Vagina (tissue), 2 donors: ENCODE data around the gene PMIS2. TPM values are rescaled to one million over a fixed set of nuclear protein-coding genes. Genes with fewer than 3 reads are reported as not detected.

Source experiments
- DNase-seq, 2 donors: peaks; one replicate each; pipeline ENCODE4 v3.0.0-alpha.2; 2017; ENCODE audit errors: extremely low spot score in 2 of 2
- H3K27ac ChIP-seq: fragments of 200-600 bp; sonication (generic); one replicate; pipeline ENCODE4 v1.5.1; 2019
- H3K27me3 ChIP-seq: fragments of 200-600 bp; sonication (generic); one replicate; pipeline ENCODE4 v1.5.1; 2019
- H3K36me3 ChIP-seq, 2 donors: fragments of 200-600 bp; sonication (generic); one replicate each; pipeline ENCODE4 v1.5.1; 2017 to 2019
- H3K4me1 ChIP-seq: fragments of 200-600 bp; sonication (generic); one replicate; pipeline ENCODE4 v1.5.1; 2019
- H3K4me3 ChIP-seq, 2 donors: fragments of 200-600 bp; sonication (generic); 1 replicate in 1 of 2; 2 replicates in 1 of 2; pipeline ENCODE4 v1.5.1; 2016 to 2019
- H3K9me3 ChIP-seq: fragments of 200-600 bp; sonication (generic); one replicate; pipeline ENCODE4 v1.5.1; 2019
- POLR2A ChIP-seq, 2 donors: fragments of 450-650 bp; IDR thresholded peaks; one replicate each; pipeline ENCODE4 v1.6.1; 2017; ENCODE audit warnings: antibody characterized with exemption in 2 of 2, mild to moderate bottlenecking in 2 of 2, moderate library complexity in 2 of 2
- POLR2AphosphoS5 ChIP-seq, 2 donors: sonication (generic); formaldehyde crosslinking; IDR thresholded peaks; one replicate each; pipeline ENCODE4 v1.9.0; 2017; ENCODE audit warnings: antibody characterized with exemption in 2 of 2, mild to moderate bottlenecking in 2 of 2, low read depth in 1 of 2; ENCODE audit not compliant: insufficient read depth in 1 of 2
- intact Hi-C: fragments of 100-400 bp; cut with DNase I; formaldehyde crosslinking; loops from one replicate; pipeline ENCODE4 v1.15.1; 2023
- total RNA-seq: library from RNA; depleted of rRNA; stranded (reverse); fragments of >200 nt; gene quantifications from one replicate; pipeline ENCODE4 v1.2.3, GENCODE V29; 2016
- TF ChIP-seq, protein P1 (sequence below), 3 experiments: fragments of 450-650 bp in 2 of 3; fragments of 200-600 bp in 1 of 3; sonication (generic) in 1 of 3; IDR thresholded peaks; one replicate each; pipeline ENCODE4 v1.5.1; 2017 to 2019; ENCODE audit warnings: antibody characterized with exemption in 3 of 3, mild to moderate bottlenecking in 2 of 3, moderate library complexity in 2 of 3

PMIS2 gene
- total RNA-seq, 1 donor from 2014 or later, result not detected

- peak overlapping the region; percentile 72 to 94 for H3K4me3 ChIP-seq
- no peaks in the 10 kb centered on the region for H3K9me3 ChIP-seq
- intact Hi-C loops, result loop anchor here (5.0 kb wide), 1 partner anchor 171 kb away; the partner anchor contains the start of gene KMT2B
- no peaks in the 10 kb centered on the region for H3K36me3 ChIP-seq
- TF ChIP-seq, protein P1, sequence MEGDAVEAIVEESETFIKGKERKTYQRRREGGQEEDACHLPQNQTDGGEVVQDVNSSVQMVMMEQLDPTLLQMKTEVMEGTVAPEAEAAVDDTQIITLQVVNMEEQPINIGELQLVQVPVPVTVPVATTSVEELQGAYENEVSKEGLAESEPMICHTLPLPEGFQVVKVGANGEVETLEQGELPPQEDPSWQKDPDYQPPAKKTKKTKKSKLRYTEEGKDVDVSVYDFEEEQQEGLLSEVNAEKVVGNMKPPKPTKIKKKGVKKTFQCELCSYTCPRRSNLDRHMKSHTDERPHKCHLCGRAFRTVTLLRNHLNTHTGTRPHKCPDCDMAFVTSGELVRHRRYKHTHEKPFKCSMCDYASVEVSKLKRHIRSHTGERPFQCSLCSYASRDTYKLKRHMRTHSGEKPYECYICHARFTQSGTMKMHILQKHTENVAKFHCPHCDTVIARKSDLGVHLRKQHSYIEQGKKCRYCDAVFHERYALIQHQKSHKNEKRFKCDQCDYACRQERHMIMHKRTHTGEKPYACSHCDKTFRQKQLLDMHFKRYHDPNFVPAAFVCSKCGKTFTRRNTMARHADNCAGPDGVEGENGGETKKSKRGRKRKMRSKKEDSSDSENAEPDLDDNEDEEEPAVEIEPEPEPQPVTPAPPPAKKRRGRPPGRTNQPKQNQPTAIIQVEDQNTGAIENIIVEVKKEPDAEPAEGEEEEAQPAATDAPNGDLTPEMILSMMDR (IDR thresholded peaks at IDR 0.05), result no peak
- TF ChIP-seq POLR2AphosphoS5 (IDR thresholded peaks at IDR 0.05; ENCODE audit: insufficient read depth in 1 of 2, low read depth in 1 of 2) (no peak), POLR2A (IDR thresholded peaks at IDR 0.05) (no peak)
- peaks cover 25% of the 10 kb centered on the region for H3K4me1 ChIP-seq
- no peaks in the 10 kb centered on the region for H3K27me3 ChIP-seq
- peak overlapping the region; percentile 70 for H3K27ac ChIP-seq
- no peak for DNase-seq
Observed at GRCh38 chr19:35546532-35546931, 39.4 kb upstream of the PMIS2 start.

DNA sequence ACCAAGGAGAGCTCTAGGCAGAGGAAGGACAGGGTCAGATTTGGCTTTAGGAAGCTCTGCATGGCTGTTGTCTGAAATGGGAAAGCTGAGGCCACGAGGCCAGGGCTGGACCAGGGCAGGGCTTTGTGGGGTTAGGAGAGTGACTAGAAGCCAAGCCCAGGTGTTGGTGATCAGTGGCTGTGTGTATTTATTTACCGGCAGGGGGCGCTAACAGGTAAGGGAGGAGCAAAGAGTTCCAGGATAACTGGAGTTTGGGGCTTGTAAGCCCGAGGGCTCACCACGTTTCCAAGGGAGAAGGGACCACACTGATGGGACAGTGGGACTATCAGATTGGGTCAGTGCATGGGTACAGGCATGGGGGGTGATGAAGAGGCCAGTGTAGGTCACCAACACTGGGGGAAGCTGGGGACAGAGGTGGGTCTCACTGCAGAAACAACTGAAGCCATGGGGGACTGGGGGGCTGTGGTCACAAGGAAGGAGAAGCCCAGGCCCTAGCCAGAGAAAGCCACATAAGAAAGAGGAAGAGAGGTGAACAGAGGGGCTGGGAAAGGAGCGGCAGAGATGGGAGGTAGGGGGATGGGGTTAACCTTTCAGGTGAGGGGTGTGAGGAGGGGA is 36.7 kb upstream of the PMIS2 start:
- Histone ChIP-seq H3K9me3 (no peaks in the 10 kb centered on the region), H3K36me3 (no peaks in the 10 kb centered on the region), H3K27ac (no peak overlapping the region), H3K4me3 (no peak overlapping the region), H3K4me1 (peaks cover 23% of the 10 kb centered on the region), H3K27me3 (no peaks in the 10 kb centered on the region)
- DNase-seq, result no peak
- no peak for TF ChIP-seq POLR2A (IDR thresholded peaks at IDR 0.05)
- TF ChIP-seq, protein P1 (IDR thresholded peaks at IDR 0.05), result peak; percentile 51 to 66 (median 59)
- intact Hi-C loops, result loop anchor here (5.0 kb wide), 1 partner anchor 168 kb away; the partner anchor contains the start of gene KMT2B

DNA sequence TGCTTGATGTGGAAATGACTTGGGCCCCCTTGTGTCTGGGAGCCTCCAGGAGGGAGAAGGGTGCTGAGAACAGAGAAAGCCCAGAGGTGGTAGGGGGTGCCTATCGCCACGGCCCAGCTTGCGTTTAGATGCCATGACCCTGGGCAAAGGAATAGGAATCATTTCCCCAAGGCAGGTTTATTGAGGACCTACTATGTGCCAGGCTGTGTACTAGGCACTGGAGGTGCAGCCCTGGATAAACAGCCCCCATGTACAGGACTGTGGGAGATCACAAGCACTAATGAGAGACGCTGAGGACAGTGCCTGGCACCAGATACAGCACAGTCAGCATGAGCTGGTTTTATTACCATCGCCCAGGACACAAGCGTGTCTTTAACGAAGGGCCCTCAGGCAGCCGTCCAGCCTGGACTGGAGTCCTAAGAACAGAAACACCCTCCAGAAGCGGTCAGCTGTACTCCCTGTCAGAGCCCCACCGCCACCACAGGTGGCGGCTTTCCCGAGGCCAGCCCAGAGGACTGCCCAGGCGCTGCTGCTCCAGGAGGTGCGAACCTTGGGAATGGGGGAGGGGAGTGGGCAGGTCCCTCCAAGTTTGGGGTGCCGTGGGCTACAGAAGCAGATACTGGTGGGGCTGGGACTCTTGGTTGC is 36.0 kb upstream of the PMIS2 start:
- H3K27me3 ChIP-seq, result no peaks in the 10 kb centered on the region
- no peak for DNase-seq
- H3K36me3 ChIP-seq, result no peaks in the 10 kb centered on the region
- no peaks in the 10 kb centered on the region for H3K9me3 ChIP-seq
- peaks cover 16% of the 10 kb centered on the region for H3K4me1 ChIP-seq
- TF ChIP-seq, protein P1 (IDR thresholded peaks at IDR 0.05), result no peak
- TF ChIP-seq POLR2A (IDR thresholded peaks at IDR 0.05) (no peak), POLR2AphosphoS5 (IDR thresholded peaks at IDR 0.05; ENCODE audit: insufficient read depth in 1 of 2, low read depth in 1 of 2) (no peak)
- H3K4me3 ChIP-seq, result no peak overlapping the region
- intact Hi-C loops, result loop anchor here (5.0 kb wide), 1 partner anchor 167 kb away; the partner anchor contains the start of gene KMT2B
- H3K27ac ChIP-seq, result no peak overlapping the region

DNA sequence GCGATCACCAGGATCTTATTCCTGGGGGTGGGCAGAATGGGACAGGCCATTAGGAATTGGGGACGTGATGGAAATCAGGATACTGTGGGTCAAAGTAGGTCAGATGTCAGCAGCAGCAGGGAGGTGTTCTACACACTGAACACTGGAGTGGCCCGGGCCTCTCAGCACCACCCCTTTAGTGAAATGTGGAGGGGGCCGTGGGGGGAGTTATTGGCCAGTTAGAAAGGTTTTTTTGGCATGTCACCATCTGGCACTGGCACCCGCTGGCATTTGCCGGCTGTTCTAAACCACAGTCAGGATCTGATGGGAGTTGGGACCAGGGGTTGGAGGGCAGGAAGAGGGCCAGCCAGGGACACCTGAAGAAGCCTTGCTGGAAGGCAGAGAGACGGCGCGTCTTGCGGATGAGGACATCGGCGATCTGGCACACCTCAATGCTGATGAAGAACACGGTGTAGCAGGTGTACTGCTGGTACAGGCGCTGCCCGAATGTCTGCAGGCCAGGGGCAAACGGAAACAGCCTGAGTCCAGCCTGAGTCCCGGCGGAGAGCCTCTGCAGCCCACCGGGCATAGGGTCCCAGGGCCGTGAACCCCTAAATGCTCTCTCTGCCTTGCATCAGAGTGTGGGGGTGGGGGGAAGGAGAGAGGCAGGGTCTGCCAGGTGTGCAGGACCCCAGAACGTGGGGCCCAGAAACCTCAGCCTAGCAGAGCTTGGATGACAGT is 34.7 kb upstream of the PMIS2 start:
- Histone ChIP-seq H3K4me1 (peaks cover 12% of the 10 kb centered on the region), H3K36me3 (no peaks in the 10 kb centered on the region), H3K4me3 (no peak overlapping the region), H3K27ac (no peak overlapping the region), H3K27me3 (no peaks in the 10 kb centered on the region), H3K9me3 (no peaks in the 10 kb centered on the region)
- DNase-seq, result no peak
- TF ChIP-seq, protein P1 (IDR thresholded peaks at IDR 0.05), result no peak
- TF ChIP-seq POLR2A (IDR thresholded peaks at IDR 0.05) (no peak), POLR2AphosphoS5 (IDR thresholded peaks at IDR 0.05; ENCODE audit: insufficient read depth in 1 of 2, low read depth in 1 of 2) (no peak)
- intact Hi-C loops, result no loop called here
